Esophagus squamous epithelium (tissue), 5 donors: ENCODE results near the gene FIP1L1. TPM values are rescaled to one million over a fixed set of nuclear protein-coding genes. Genes with fewer than 3 reads are reported as not detected.

Experiments
- DNase-seq: peaks from one replicate; lab custom pipeline; 2025; lab: John Stamatoyannopoulos, UW
- H3K27ac ChIP-seq, 4 donors: fragments of 200-600 bp; sonication (generic); one replicate each; pipeline ENCODE4 v1.5.1; 2016 to 2019; ENCODE audit warnings: mild to moderate bottlenecking in 1 of 4
- H3K27me3 ChIP-seq, 4 donors: fragments of 200-600 bp; sonication (generic); 1 replicate in 3 of 4; 2 replicates in 1 of 4; pipeline versions ENCODE4 v1.5.1 to v1.6.0; 2017 to 2021; ENCODE audit warnings: antibody characterized with exemption in 1 of 4
- H3K36me3 ChIP-seq, 3 donors: fragments of 200-600 bp; sonication (generic); one replicate each; pipeline ENCODE4 v1.5.1; 2016 to 2019
- H3K4me1 ChIP-seq, 3 donors: fragments of 200-600 bp; sonication (generic); one replicate each; pipeline ENCODE4 v1.5.1; 2017 to 2019
- H3K4me3 ChIP-seq, 4 donors: fragments of 200-600 bp; sonication (generic); 1 replicate in 3 of 4; 2 replicates in 1 of 4; pipeline ENCODE4 v1.5.1; 2016 to 2019; ENCODE audit warnings: mild to moderate bottlenecking in 2 of 4, moderate library complexity in 1 of 4
- H3K9me3 ChIP-seq, 3 donors: fragments of 200-600 bp; sonication (generic); one replicate each; pipeline ENCODE4 v1.5.1; 2016 to 2019
- CTCF ChIP-seq, 6 experiments: fragments of 450-650 bp in 4 of 6; fragments of 200-600 bp in 2 of 6; sonication (generic) in 2 of 6; IDR thresholded peaks; one replicate each; pipeline ENCODE4 v1.5.1; 2016 to 2019; ENCODE audit warnings: antibody characterized with exemption in 6 of 6, mild to moderate bottlenecking in 4 of 6, moderate library complexity in 4 of 6
- POLR2A ChIP-seq, 4 donors: fragments of 450-650 bp; IDR thresholded peaks; one replicate each; pipeline ENCODE4 v1.6.1; 2017; ENCODE audit warnings: antibody characterized with exemption in 4 of 4, mild to moderate bottlenecking in 4 of 4, moderate library complexity in 3 of 4
- WGBS, 2 donors: methylation state at CpG; one replicate each; pipeline ENCODE4 v1.1.5; 2018; 5-methylcytosine and 5-hydroxymethylcytosine counted together
- intact Hi-C: fragments of 100-400 bp; cut with DNase I; formaldehyde crosslinking; loops from one replicate; pipeline ENCODE4 v1.15.0; 2022
- total RNA-seq, 4 donors: library from RNA; depleted of rRNA; stranded (reverse); fragments of >200 nt; gene quantifications; one replicate each; pipeline ENCODE4 v1.1.0, GENCODE V29; 2016
- donor health status: DM: yes; HTN: yes; CAD: no.

FIP1L1 gene
- total RNA-seq, 4 donors from 2014 or later, result 24.8 to 46.0 (median 32.9) TPM

DNA sequence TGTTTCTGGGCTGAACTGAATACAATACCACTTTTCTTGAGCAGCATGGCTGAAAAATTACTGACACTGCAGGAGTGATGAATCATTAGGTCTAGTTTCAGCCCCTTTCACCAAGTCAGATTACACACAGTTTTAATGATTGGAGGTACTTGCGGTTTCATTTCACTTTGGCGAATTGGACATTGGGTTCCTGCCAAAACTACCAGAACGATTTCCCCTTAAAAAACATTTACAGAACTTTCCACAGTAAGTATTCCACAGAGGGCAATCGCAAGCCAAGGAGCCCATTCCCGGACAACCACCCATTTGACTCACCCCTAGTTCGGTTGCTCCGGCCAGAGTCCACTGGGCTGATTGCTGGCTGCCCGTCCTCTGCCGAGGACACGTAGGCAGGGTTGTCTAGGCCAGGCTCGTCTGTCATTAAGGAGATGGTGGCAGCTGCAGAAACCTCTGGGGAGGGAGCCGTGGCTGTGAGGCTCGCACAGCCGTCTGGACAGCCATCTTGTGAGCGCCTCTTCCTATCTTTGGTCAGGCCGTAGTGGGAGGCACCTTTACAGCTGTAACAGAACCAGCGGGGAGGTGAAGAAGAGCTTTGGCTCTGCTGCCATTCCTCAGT, 130.3 kb downstream of the FIP1L1 start:
- Histone ChIP-seq H3K27me3 (no peaks in the 10 kb centered on the region), H3K4me3 (peak overlapping the region in 1 of 4 donors; percentile 8), H3K4me1 (peaks cover 0 to 10% (median 6%) of the 10 kb centered on the region in 3 donors), H3K9me3 (no peaks in the 10 kb centered on the region), H3K27ac (peak overlapping the region in 1 of 4 donors; percentile 5), H3K36me3 (peaks cover 0 to 43% (median 0%) of the 10 kb centered on the region in 3 donors)
- intact Hi-C loops, result no loop called here
- WGBS, 2 donors, result 82 to 86% methylated on average over 7 to 12 of the region's 17 CpGs
- TF ChIP-seq POLR2A (IDR thresholded peaks at IDR 0.05), result no peak
- no peak for TF ChIP-seq CTCF (IDR thresholded peaks at IDR 0.05)
- no peak for DNase-seq

- Histone ChIP-seq H3K27ac (no peak overlapping the region), H3K4me1 (peaks cover 0 to 10% (median 6%) of the 10 kb centered on the region in 3 donors), H3K27me3 (no peaks in the 10 kb centered on the region), H3K36me3 (peaks cover 0 to 41% (median 0%) of the 10 kb centered on the region in 3 donors), H3K9me3 (no peaks in the 10 kb centered on the region), H3K4me3 (no peak overlapping the region)
- intact Hi-C loops, result no loop called here
- no peak for DNase-seq
- WGBS, 2 donors, result 33 to 55% methylated on average over 1 of the region's 1 CpG
- no peak for TF ChIP-seq POLR2A (IDR thresholded peaks at IDR 0.05)
- TF ChIP-seq CTCF (IDR thresholded peaks at IDR 0.05), result no peak
Observed at GRCh38 chr4:53508446-53508845, 131.0 kb downstream of the FIP1L1 start.

GRCh38 chr4:53510321-53510720, 132.9 kb downstream of the FIP1L1 start:
- TF ChIP-seq POLR2A (IDR thresholded peaks at IDR 0.05) (no peak), CTCF (IDR thresholded peaks at IDR 0.05) (no peak)
- Histone ChIP-seq H3K36me3 (peaks cover 0 to 22% (median 0%) of the 10 kb centered on the region in 3 donors), H3K9me3 (no peaks in the 10 kb centered on the region), H3K4me3 (no peak overlapping the region), H3K4me1 (peaks cover 0 to 10% (median 6%) of the 10 kb centered on the region in 3 donors), H3K27me3 (no peaks in the 10 kb centered on the region), H3K27ac (no peak overlapping the region)
- WGBS, 2 donors, result 35 to 39% methylated on average over 4 of the region's 5 CpGs
- no peak for DNase-seq
- intact Hi-C loops, result no loop called here

Other genes with a start within 250 kb of the FIP1L1 start
- 10 to 100 TPM; 14.3 to 37.8 (median 27.7) TPM for gene SCFD2, start 11.6 kb upstream of the FIP1L1 start, total RNA-seq
- gene LNX1, start 213.8 kb downstream of the FIP1L1 start, total RNA-seq, result 10 to 100 TPM; 14.5 to 41.0 (median 22.9) TPM